K562 (cell line): Measurements from ENCODE around the gene PYROXD2. TPM values are rescaled to one million over a fixed set of nuclear protein-coding genes. Genes with fewer than 3 reads are reported as not detected.

Experiments used
- ARID1B ChIP-seq: fragments of 450-650 bp; IDR thresholded peaks from 2 replicates; pipeline ENCODE4 v1.6.1; 2016; ENCODE audit warnings: antibody characterized with exemption, mild to moderate bottlenecking, inconsistent platforms
- CXXC5 ChIP-seq: fragments of 250-450 bp; sonication (Bioruptor Pico); IDR thresholded peaks from 2 replicates; pipeline ENCODE4 v1.8.0; 2022; ENCODE audit warnings: inconsistent platforms, mild to moderate bottlenecking, moderate library complexity
- ESRRA ChIP-seq: fragments of 450-650 bp; IDR thresholded peaks from 2 replicates; pipeline ENCODE4 v1.6.1; 2014; ENCODE audit warnings: low read depth, mild to moderate bottlenecking, moderate library complexity, borderline replicate concordance
- HDAC1 ChIP-seq, 2 experiments: fragments of 450-650 bp; IDR thresholded peaks; 2 replicates each; pipeline ENCODE4 v1.6.1; 2016 to 2017; ENCODE audit warnings: inconsistent platforms in 1 of 2, mild to moderate bottlenecking in 1 of 2, moderate library complexity in 1 of 2
- KHSRP ChIP-seq: fragments of 450-650 bp; IDR thresholded peaks from 2 replicates; pipeline ENCODE4 v1.6.1; 2017
- NRF1 ChIP-seq, 2 experiments: fragments of 450-650 bp; IDR thresholded peaks in 1 of 2; conservative IDR thresholded peaks in 1 of 2; 2 replicates each; pipeline ENCODE4 v1.6.1; 2014; ENCODE audit warnings: mild to moderate bottlenecking in 2 of 2
- RNF2 ChIP-seq: sonication (generic); IDR thresholded peaks from 2 replicates; pipeline ENCODE4 v1.6.1; 2016
- ZNF24 ChIP-seq: fragments of 450-650 bp; IDR thresholded peaks from 2 replicates; pipeline ENCODE4 v1.6.1; 2016
- ZNF584 ChIP-seq: fragments of 200-800 bp; sonication (Bioruptor generic); IDR thresholded peaks from 2 replicates; pipeline ENCODE4 v1.6.1; 2016; ENCODE audit warnings: low read depth, mild to moderate bottlenecking, missing genetic modification characterization, missing compliant biosample characterization
- ZNF644 ChIP-seq: fragments of 200-800 bp; sonication (Bioruptor generic); IDR thresholded peaks from 2 replicates; pipeline ENCODE4 v1.6.1; 2016; ENCODE audit warnings: low read depth, missing genetic modification characterization, missing compliant biosample characterization
- polyA plus RNA-seq, 8 experiments: library from polyadenylated mRNA; depleted of rRNA in 4 of 8; stranded (reverse) in 5 of 8; unstranded in 3 of 8; fragments of >200 nt; fragmentation: Nextera tagmentation in 2 of 8; fragmentation: Illumina TruSeq in 1 of 8; extraction: Ambion mirVana in 2 of 8; extraction: Trizol in 1 of 8; gene quantifications; 2 replicates each; pipeline versions ENCODE4 v1.2.1 to v1.2.3, GENCODE V29; 2011 to 2014; ENCODE audit warnings: inconsistent platforms in 1 of 8, missing spikeins in 1 of 8
- total RNA-seq, 7 experiments: library from RNA; depleted of rRNA in 6 of 7; stranded (reverse); fragments of >200 nt in 6 of 7; fragmentation: Illumina TruSeq in 2 of 7; extraction: Trizol in 2 of 7; gene quantifications; 2 replicates each; pipeline versions ENCODE4 v1.2.1 to v1.2.3, GENCODE V29; 2011 to 2021; ENCODE audit warnings: low replicate concordance in 1 of 7
- TF ChIP-seq, protein P1 (sequence below): fragments of 250-450 bp; sonication (Bioruptor Pico); IDR thresholded peaks from 2 replicates; pipeline ENCODE4 v1.4.0; 2020
- TF ChIP-seq, protein P2 (sequence below): fragments of 200-400 bp; formaldehyde crosslinking; IDR thresholded peaks from 2 replicates; pipeline ENCODE4 v1.6.1; 2017; ENCODE audit warnings: mild to moderate bottlenecking, low read depth, low read length, moderate library complexity
- TF ChIP-seq, protein P3 (sequence below): sonication (generic); formaldehyde crosslinking; IDR thresholded peaks from 2 replicates; pipeline ENCODE4 v1.8.0; 2023; ENCODE audit warnings: mild to moderate bottlenecking, missing genetic modification reagents
- TF ChIP-seq, protein P4 (sequence below): fragments of 450-650 bp; IDR thresholded peaks from 2 replicates; pipeline ENCODE4 v1.6.1; 2016; ENCODE audit warnings: missing biosample characterization, missing genetic modification characterization
- TF ChIP-seq, protein P5 (sequence below): fragments of 450-650 bp; IDR thresholded peaks from 2 replicates; pipeline ENCODE4 v1.6.1; 2014; ENCODE audit warnings: low read depth, mild to moderate bottlenecking, moderate library complexity, borderline replicate concordance
- TF ChIP-seq, protein P6 (sequence below): fragments of 450-650 bp; IDR thresholded peaks from 2 replicates; pipeline ENCODE4 v1.6.1; 2017; ENCODE audit warnings: antibody characterized with exemption, mild to moderate bottlenecking

Gene PYROXD2
- total and polyA plus RNA-seq, 9 of the 15 experiments (the other 6 are each of a cell fraction or from before 2014, with no cell fraction given) = 0.14 to 1.4 (median 0.58) TPM

DNA sequence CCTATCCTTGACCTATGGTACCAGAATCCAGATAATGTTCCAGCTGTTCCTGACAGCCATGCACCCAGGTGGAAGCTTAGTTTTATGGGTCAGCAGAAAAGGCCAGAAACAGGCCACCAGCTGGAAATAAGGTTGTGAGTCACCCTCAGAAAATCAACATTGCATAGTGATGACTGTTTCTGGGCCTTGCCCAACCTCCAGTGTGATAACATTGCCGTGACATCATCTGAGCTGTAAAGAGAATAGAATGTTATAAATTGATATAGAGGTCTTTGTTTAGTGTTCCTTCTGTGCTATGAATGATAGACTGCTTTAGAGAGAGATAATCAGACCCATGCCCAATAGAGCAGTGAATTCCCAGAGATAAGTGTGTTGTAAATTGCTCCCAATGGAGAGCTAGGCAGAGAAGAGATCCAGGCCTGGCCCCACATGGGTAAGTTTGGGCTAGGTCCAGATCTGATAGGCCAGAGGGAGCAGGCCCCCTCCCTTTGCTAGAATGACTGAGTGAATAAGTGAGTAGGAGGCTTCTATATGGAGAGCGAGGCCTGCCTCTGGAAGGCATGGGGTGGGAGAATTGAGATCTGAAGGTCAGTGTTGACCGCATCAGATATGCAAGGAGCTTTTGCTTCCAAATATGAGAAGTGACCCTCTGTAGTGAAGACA is 46.0 kb upstream of the PYROXD2 start (continued):
- TF ChIP-seq CXXC5 (CRISPR knock-in tag) (peak; percentile 22), ESRRA (peak; percentile 87), ZNF24 (peak; percentile 94), HDAC1 (IDR thresholded peaks at IDR 0.05) (peak in 1 of 2 experiments; percentile 88; a peak in 2 of 4 replicates), ZNF644 (tag) (peak; percentile 72), NRF1 (conservative IDR thresholded peaks at IDR 0.05 in 1 of 2, IDR thresholded peaks at IDR 0.05 in 1 of 2) (0 out of 4 replicates have a peak, but pooled peaks of 1 of the 2 experiments have one; percentile 23), ARID1B (peak; percentile 97), ZNF584 (CRISPR knock-in tag) (0 out of 2 replicates have a peak, but pooled peaks have one; percentile 63), RNF2 (peak; percentile 42; the same call in 1 of the 2 replicates), KHSRP (peak; percentile 60; the same call in 1 of the 2 replicates)
- TF ChIP-seq, protein P1, sequence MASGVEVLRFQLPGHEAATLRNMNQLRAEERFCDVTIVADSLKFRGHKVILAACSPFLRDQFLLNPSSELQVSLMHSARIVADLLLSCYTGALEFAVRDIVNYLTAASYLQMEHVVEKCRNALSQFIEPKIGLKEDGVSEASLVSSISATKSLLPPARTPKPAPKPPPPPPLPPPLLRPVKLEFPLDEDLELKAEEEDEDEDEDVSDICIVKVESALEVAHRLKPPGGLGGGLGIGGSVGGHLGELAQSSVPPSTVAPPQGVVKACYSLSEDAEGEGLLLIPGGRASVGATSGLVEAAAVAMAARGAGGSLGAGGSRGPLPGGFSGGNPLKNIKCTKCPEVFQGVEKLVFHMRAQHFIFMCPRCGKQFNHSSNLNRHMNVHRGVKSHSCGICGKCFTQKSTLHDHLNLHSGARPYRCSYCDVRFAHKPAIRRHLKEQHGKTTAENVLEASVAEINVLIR = peak; percentile 42; the same call in 1 of the 2 replicates
- TF ChIP-seq, protein P2, sequence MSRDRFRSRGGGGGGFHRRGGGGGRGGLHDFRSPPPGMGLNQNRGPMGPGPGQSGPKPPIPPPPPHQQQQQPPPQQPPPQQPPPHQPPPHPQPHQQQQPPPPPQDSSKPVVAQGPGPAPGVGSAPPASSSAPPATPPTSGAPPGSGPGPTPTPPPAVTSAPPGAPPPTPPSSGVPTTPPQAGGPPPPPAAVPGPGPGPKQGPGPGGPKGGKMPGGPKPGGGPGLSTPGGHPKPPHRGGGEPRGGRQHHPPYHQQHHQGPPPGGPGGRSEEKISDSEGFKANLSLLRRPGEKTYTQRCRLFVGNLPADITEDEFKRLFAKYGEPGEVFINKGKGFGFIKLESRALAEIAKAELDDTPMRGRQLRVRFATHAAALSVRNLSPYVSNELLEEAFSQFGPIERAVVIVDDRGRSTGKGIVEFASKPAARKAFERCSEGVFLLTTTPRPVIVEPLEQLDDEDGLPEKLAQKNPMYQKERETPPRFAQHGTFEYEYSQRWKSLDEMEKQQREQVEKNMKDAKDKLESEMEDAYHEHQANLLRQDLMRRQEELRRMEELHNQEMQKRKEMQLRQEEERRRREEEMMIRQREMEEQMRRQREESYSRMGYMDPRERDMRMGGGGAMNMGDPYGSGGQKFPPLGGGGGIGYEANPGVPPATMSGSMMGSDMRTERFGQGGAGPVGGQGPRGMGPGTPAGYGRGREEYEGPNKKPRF = no peak
- TF ChIP-seq, protein P3, sequence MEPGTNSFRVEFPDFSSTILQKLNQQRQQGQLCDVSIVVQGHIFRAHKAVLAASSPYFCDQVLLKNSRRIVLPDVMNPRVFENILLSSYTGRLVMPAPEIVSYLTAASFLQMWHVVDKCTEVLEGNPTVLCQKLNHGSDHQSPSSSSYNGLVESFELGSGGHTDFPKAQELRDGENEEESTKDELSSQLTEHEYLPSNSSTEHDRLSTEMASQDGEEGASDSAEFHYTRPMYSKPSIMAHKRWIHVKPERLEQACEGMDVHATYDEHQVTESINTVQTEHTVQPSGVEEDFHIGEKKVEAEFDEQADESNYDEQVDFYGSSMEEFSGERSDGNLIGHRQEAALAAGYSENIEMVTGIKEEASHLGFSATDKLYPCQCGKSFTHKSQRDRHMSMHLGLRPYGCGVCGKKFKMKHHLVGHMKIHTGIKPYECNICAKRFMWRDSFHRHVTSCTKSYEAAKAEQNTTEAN = no peak
- TF ChIP-seq, protein P4, sequence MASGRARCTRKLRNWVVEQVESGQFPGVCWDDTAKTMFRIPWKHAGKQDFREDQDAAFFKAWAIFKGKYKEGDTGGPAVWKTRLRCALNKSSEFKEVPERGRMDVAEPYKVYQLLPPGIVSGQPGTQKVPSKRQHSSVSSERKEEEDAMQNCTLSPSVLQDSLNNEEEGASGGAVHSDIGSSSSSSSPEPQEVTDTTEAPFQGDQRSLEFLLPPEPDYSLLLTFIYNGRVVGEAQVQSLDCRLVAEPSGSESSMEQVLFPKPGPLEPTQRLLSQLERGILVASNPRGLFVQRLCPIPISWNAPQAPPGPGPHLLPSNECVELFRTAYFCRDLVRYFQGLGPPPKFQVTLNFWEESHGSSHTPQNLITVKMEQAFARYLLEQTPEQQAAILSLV (tag) = peak; percentile 54; the same call in 1 of the 2 replicates
- TF ChIP-seq, protein P5, sequence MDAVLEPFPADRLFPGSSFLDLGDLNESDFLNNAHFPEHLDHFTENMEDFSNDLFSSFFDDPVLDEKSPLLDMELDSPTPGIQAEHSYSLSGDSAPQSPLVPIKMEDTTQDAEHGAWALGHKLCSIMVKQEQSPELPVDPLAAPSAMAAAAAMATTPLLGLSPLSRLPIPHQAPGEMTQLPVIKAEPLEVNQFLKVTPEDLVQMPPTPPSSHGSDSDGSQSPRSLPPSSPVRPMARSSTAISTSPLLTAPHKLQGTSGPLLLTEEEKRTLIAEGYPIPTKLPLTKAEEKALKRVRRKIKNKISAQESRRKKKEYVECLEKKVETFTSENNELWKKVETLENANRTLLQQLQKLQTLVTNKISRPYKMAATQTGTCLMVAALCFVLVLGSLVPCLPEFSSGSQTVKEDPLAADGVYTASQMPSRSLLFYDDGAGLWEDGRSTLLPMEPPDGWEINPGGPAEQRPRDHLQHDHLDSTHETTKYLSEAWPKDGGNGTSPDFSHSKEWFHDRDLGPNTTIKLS = no peak; the same call in 1 of the 2 replicates
- TF ChIP-seq, protein P6, sequence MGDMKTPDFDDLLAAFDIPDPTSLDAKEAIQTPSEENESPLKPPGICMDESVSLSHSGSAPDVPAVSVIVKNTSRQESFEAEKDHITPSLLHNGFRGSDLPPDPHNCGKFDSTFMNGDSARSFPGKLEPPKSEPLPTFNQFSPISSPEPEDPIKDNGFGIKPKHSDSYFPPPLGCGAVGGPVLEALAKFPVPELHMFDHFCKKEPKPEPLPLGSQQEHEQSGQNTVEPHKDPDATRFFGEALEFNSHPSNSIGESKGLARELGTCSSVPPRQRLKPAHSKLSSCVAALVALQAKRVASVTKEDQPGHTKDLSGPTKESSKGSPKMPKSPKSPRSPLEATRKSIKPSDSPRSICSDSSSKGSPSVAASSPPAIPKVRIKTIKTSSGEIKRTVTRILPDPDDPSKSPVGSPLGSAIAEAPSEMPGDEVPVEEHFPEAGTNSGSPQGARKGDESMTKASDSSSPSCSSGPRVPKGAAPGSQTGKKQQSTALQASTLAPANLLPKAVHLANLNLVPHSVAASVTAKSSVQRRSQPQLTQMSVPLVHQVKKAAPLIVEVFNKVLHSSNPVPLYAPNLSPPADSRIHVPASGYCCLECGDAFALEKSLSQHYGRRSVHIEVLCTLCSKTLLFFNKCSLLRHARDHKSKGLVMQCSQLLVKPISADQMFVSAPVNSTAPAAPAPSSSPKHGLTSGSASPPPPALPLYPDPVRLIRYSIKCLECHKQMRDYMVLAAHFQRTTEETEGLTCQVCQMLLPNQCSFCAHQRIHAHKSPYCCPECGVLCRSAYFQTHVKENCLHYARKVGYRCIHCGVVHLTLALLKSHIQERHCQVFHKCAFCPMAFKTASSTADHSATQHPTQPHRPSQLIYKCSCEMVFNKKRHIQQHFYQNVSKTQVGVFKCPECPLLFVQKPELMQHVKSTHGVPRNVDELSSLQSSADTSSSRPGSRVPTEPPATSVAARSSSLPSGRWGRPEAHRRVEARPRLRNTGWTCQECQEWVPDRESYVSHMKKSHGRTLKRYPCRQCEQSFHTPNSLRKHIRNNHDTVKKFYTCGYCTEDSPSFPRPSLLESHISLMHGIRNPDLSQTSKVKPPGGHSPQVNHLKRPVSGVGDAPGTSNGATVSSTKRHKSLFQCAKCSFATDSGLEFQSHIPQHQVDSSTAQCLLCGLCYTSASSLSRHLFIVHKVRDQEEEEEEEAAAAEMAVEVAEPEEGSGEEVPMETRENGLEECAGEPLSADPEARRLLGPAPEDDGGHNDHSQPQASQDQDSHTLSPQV = no peak
